Tibial artery (tissue), 4 donors: ENCODE measurements around the gene ATF4.

Experiments used
- DNase-seq, 2 donors: peaks; one replicate each; pipeline ENCODE4 v3.0.0-alpha.2; 2019
- H3K27ac ChIP-seq, 2 donors: fragments of 200-600 bp; sonication (generic) in 1 of 2; 1 replicate in 1 of 2; 2 replicates in 1 of 2; pipeline ENCODE4 v1.5.1; 2018 to 2019; ENCODE audit warnings: mild to moderate bottlenecking in 1 of 2
- H3K27me3 ChIP-seq, 2 donors: fragments of 200-600 bp; sonication (generic) in 1 of 2; one replicate each; pipeline versions ENCODE4 v1.5.1 to v1.6.0; 2016 to 2019
- H3K36me3 ChIP-seq, 3 donors: fragments of 200-600 bp; sonication (generic) in 2 of 3; one replicate each; pipeline ENCODE4 v1.5.1; 2016 to 2019; ENCODE audit warnings: mild to moderate bottlenecking in 2 of 3
- H3K4me1 ChIP-seq, 4 donors: fragments of 200-600 bp; sonication (generic) in 2 of 4; 1 replicate in 3 of 4; 2 replicates in 1 of 4; pipeline ENCODE4 v1.5.1; 2016 to 2019
- H3K4me3 ChIP-seq, 2 donors: fragments of 200-600 bp; sonication (generic) in 1 of 2; 1 replicate in 1 of 2; 2 replicates in 1 of 2; pipeline ENCODE4 v1.5.1; 2018 to 2019; ENCODE audit warnings: mild to moderate bottlenecking in 2 of 2
- H3K9me3 ChIP-seq, 3 donors: fragments of 200-600 bp; sonication (generic) in 1 of 3; one replicate each; pipeline ENCODE4 v1.5.1; 2016 to 2019
- CTCF ChIP-seq, 2 experiments: fragments of 200-600 bp in 1 of 2; fragments of 450-650 bp in 1 of 2; IDR thresholded peaks; one replicate each; pipeline ENCODE4 v1.5.1; 2017 to 2019; ENCODE audit warnings: antibody characterized with exemption in 2 of 2, mild to moderate bottlenecking in 1 of 2, moderate library complexity in 1 of 2
- intact Hi-C: fragments of 100-400 bp; cut with DNase I; formaldehyde crosslinking; loops from one replicate; pipeline ENCODE4 v1.15.0; 2023; ENCODE audit warnings: low total_unique reads

ATF4 gene

GRCh38 chr22:39520226-39521105 lies at the start of gene ATF4:
Gene ATF4, plus strand, starts transcription at chr22:39520562. Its CDS starts 884 bp downstream, at chr22:39521446.
- Histone ChIP-seq H3K9me3 (no peaks in the 10 kb centered on the region), H3K4me3 (peak within 1 kb of the TSS; percentile 84 to 90), H3K27ac (peak within 1 kb of the TSS; percentile 98 to 99), H3K27me3 (no peaks in the 10 kb centered on the region), H3K4me1 (peaks cover 5 to 55% (median 45%) of the 10 kb centered on the region in 4 donors), H3K36me3 (peaks cover 39 to 71% (median 45%) of the 10 kb centered on the region in 3 donors)
- DNase-seq = peak in 1 of 2 donors; percentile 89
- intact Hi-C loops = loop anchor here (5.0 to 10.0 kb wide), 3 partner anchors 86 to 368 kb away; partner anchors contain the start of genes CBX7 and TAB1
- TF ChIP-seq CTCF (IDR thresholded peaks at IDR 0.05) = peak in 1 of 2 experiments; percentile 3

GRCh38 chr22:39471381-39472141 lies 48.8 kb upstream of the ATF4 start:
- Histone ChIP-seq H3K36me3 (no peaks in the 10 kb centered on the region), H3K9me3 (no peaks in the 10 kb centered on the region), H3K27me3 (peaks cover 0 to 46% of the 10 kb centered on the region in 2 donors), H3K4me1 (peaks cover 0 to 9% (median 3%) of the 10 kb centered on the region in 4 donors), H3K4me3 (no peak overlapping the region), H3K27ac (no peak overlapping the region)
- intact Hi-C loops = loop anchor here (5.0 kb wide), 1 partner anchor 241 kb away; no protein-coding TSS in a partner anchor
- no peak for TF ChIP-seq CTCF (IDR thresholded peaks at IDR 0.05)
- no peak for DNase-seq

GRCh38 chr22:39472570-39473556 lies 47.5 kb upstream of the ATF4 start:
- no peak overlapping the region for H3K27ac ChIP-seq
- no peak for DNase-seq

GRCh38 chr22:39473851-39474250 lies 46.5 kb upstream of the ATF4 start:
- Histone ChIP-seq H3K27ac (no peak overlapping the region), H3K4me3 (no peak overlapping the region), H3K36me3 (no peaks in the 10 kb centered on the region), H3K9me3 (no peaks in the 10 kb centered on the region), H3K4me1 (peaks cover 0 to 9% (median 3%) of the 10 kb centered on the region in 4 donors), H3K27me3 (peaks cover 0 to 53% of the 10 kb centered on the region in 2 donors)
- DNase-seq = no peak
- TF ChIP-seq CTCF (IDR thresholded peaks at IDR 0.05) = no peak
- intact Hi-C loops = loop anchor here (5.0 kb wide), 1 partner anchor 238 kb away; no protein-coding TSS in a partner anchor

More at GRCh38 chr22:39472570-39473556, 47.5 kb upstream of the ATF4 start:
- H3K4me3 ChIP-seq = no peak overlapping the region
- H3K36me3 ChIP-seq = no peaks in the 10 kb centered on the region
- H3K9me3 ChIP-seq = no peaks in the 10 kb centered on the region
- peaks cover 0 to 9% (median 3%) of the 10 kb centered on the region in 4 donors for H3K4me1 ChIP-seq
- H3K27me3 ChIP-seq = peaks cover 0 to 48% of the 10 kb centered on the region in 2 donors
- no peak for TF ChIP-seq CTCF (IDR thresholded peaks at IDR 0.05)
- intact Hi-C loops = loop anchor here (5.0 kb wide), 1 partner anchor 239 kb away; no protein-coding TSS in a partner anchor
